Dendritic cell treated with granulocyte-macrophage colony-stimulating factor and Interleukin-4, amounts not matched to agents 40 ng/mL and 50 ng/mL, for 4 days (primary cell): ENCODE results near the gene HOXA5.

Source experiments
- H3K27ac Mint-ChIP-seq: one replicate; pipeline ENCODE4 v1.8.0; 2022; ENCODE audit warnings: mild to moderate bottlenecking, mixed read lengths
- H3K27me3 Mint-ChIP-seq: one replicate; pipeline ENCODE4 v1.8.0; 2022; ENCODE audit warnings: mild to moderate bottlenecking, mixed read lengths
- H3K36me3 Mint-ChIP-seq: one replicate; pipeline ENCODE4 v1.8.0; 2022; ENCODE audit warnings: low read depth, mixed read lengths
- H3K4me1 Mint-ChIP-seq: one replicate; pipeline ENCODE4 v1.8.0; 2022; ENCODE audit warnings: low read depth, mixed read lengths
- H3K4me3 Mint-ChIP-seq: one replicate; pipeline ENCODE4 v1.8.0; 2022; ENCODE audit warnings: mild to moderate bottlenecking, moderate library complexity, mixed read lengths
- H3K9me3 Mint-ChIP-seq: one replicate; pipeline ENCODE4 v1.8.0; 2022; ENCODE audit warnings: mixed read lengths
- intact Hi-C: fragments of 100-400 bp; cut with micrococcal nuclease; formaldehyde crosslinking; loops from one replicate; pipeline ENCODE4 v1.15.0; 2022

HOXA5 gene

DNA sequence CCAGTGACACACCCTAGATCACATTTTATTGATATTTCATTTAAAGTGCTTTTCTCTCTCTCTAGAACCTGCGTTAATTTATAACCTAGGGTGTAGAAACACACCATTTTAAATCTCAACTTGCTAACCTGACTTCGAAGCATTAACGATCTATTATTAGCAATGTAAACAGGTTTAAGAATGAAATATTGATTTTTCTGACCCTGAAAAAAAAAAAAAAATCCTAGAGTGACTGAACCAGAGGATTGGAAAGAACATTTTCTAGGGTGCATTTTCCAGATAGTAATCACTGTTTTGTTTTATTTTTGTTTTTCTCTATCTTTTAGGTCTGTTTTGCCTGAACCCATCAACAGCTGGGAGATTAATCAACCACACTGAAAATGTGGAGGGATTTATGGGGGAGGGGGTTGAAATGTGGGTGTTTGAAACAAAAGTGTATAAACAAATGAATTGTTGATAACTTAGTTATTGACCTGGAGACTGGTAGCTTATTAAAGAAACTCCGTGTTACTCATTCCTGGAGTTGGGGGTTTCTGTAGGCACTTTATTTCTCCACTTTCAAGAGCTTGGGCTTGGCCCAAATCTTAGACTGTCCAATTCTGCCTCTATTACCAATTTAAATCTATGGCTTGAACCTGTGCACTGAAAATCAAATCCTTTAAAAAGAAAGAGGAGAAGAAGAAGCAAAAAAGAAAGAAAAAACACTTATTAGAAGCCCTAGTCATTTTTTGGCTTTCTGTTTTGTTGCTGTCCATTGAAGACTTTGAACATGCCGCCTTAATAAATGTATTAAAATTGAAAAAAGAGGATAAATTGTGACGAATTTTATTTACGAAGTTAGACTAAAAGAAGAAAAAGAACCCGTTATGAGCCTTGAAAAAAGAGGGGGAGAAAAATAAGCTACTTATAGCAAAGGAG, 43.8 kb downstream of the HOXA5 start:
- H3K4me3 Mint-ChIP-seq = no peak overlapping the region

GRCh38 chr7:27098578-27099451, 44.7 kb downstream of the HOXA5 start:
- H3K4me1 Mint-ChIP-seq = peaks cover 87% of the 10 kb centered on the region
- H3K4me3 Mint-ChIP-seq = peak overlapping the region; percentile 91
- H3K27ac Mint-ChIP-seq = peak overlapping the region; percentile 95

More for the DNA sequence above, 43.8 kb downstream of the HOXA5 start:
- Mint-ChIP-seq H3K27ac (no peak overlapping the region), H3K9me3 (no peaks in the 10 kb centered on the region), H3K27me3 (peaks cover 84% of the 10 kb centered on the region), H3K4me1 (peaks cover 85% of the 10 kb centered on the region), H3K36me3 (peaks cover 71% of the 10 kb centered on the region)
- intact Hi-C loops = loop anchor here (10.0 kb wide), 2 partner anchors 55 to 1235 kb away; partner anchors contain the start of genes HOXA3 and HOXA7

GRCh38 chr7:27097686-27098577, 45.5 kb downstream of the HOXA5 start:
- H3K27me3 Mint-ChIP-seq = peaks cover 84% of the 10 kb centered on the region

More at GRCh38 chr7:27098578-27099451, 44.7 kb downstream of the HOXA5 start:
- Mint-ChIP-seq H3K9me3 (no peaks in the 10 kb centered on the region), H3K27me3 (peaks cover 84% of the 10 kb centered on the region), H3K36me3 (peaks cover 71% of the 10 kb centered on the region)
- intact Hi-C loops = loop anchor here (10.0 kb wide), 2 partner anchors 56 to 1234 kb away; partner anchors contain the start of genes HOXA3 and HOXA7

DNA sequence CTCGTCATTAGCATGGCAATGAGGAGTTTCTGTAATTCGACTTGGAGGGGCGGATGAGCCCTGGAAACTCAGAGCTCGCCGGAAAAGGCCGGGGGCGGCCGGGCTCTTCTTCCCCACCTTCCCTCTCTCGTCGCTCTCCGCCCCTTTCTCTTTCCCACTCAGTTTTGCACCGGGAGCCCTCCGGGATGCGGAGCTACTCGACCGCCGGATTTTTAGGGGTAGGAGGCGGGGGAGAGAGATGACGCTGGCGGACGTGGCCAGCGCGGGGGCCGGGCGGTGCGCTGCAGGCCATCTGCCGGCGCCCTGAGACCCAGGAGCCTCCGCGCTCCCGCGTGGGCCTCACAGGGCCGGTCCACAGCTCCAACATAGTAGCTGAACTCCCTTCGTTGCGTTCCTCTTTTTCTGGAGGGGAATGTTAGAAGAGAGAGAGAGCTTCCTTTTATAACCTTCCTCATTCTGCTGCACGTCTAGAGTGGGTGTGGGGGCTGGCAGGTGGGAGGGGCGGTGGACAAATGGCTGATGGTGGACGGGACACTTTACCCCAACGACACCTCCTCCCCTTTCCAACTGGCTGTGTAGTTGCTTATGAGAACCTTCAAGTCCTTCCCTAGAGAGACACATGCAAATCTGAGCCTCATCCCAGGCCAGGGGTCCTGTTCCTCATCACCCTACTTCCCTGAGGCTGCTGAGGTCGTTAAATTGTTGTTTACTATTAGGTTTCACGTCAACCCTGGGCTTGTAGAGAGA, 46.5 kb downstream of the HOXA5 start:
- Mint-ChIP-seq H3K4me1 (peaks cover 75% of the 10 kb centered on the region), H3K4me3 (peak overlapping the region; percentile 91), H3K27me3 (peaks cover 84% of the 10 kb centered on the region), H3K9me3 (no peaks in the 10 kb centered on the region), H3K27ac (peak overlapping the region; percentile 95), H3K36me3 (peaks cover 63% of the 10 kb centered on the region)
- intact Hi-C loops = loop anchor here (1.0 to 10.0 kb wide), 5 partner anchors 33 to 1232 kb away; partner anchors contain the start of genes HOXA3, HOXA4, HOXA7 and SKAP2

More at GRCh38 chr7:27097686-27098577, 45.5 kb downstream of the HOXA5 start:
- Mint-ChIP-seq H3K4me3 (peak overlapping the region; percentile 91), H3K9me3 (no peaks in the 10 kb centered on the region), H3K36me3 (peaks cover 64% of the 10 kb centered on the region), H3K27ac (peak overlapping the region; percentile 95), H3K4me1 (peaks cover 78% of the 10 kb centered on the region)
- intact Hi-C loops = loop anchor here (1.0 to 10.0 kb wide), 5 partner anchors 32 to 1233 kb away; partner anchors contain the start of genes HOXA3, HOXA4, HOXA7 and SKAP2

- Mint-ChIP-seq H3K9me3 (no peaks in the 10 kb centered on the region), H3K4me1 (peaks cover 70% of the 10 kb centered on the region), H3K4me3 (peak within 1 kb of the TSS; percentile 91), H3K36me3 (peaks cover 55% of the 10 kb centered on the region), H3K27ac (peak within 1 kb of the TSS; percentile 95), H3K27me3 (peaks cover 84% of the 10 kb centered on the region)
- intact Hi-C loops = loop anchor here (2.0 to 10.0 kb wide), 4 partner anchors 59 to 1231 kb away; partner anchors contain the start of genes HOXA3, HOXA7 and SKAP2
Measured at GRCh38 chr7:27095897-27096767, 47.3 kb downstream of the HOXA5 start, which contains the start of gene HOXA1. HOXA1 (minus strand) TSS chr7:27096000; CDS start chr7:27095912, 88 bp downstream.

DNA sequence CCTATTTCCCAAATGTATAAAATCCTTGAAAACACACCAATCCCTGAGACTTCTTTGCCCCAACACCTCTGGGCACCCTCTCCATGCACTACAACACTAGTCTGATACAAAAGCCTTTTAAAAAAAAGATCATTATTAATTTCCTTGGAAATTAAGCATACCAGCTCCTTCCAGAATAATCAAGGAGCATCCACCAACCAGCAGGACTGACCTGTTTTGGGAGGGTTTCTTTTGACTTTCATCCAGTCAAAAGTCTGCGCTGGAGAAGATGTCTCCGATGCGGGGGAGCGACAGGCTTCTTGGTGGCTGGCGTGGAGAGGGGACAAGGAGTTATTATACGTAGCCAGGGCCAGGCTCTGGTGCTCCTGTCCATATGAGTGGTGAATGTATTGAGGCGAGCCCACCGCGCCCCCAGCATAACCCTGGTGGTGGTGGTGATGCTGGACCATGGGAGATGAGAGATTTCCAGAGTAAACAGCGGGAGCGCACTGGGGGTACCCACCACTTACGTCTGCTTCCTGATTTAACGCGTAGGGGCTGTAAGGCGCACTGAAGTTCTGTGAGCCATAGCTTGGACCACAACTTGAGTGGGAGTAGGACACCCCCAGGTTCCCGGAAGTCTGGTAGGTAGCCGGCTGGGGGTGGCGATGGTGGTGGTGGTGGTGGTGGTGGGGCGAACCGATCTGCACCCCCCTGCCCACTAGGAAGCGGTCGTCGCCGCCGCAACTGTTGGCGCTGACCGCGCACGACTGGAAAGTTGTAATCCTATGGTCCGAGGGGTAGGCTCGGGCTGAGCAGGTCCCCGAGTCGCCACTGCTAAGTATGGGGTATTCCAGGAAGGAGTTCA, 48.2 kb downstream of the HOXA5 start:
- Mint-ChIP-seq H3K27ac (peak overlapping the region; percentile 95), H3K9me3 (no peaks in the 10 kb centered on the region), H3K27me3 (peaks cover 84% of the 10 kb centered on the region), H3K36me3 (peaks cover 46% of the 10 kb centered on the region), H3K4me3 (peak overlapping the region; percentile 91), H3K4me1 (peaks cover 61% of the 10 kb centered on the region)
- intact Hi-C loops = loop anchor here (10.0 kb wide), 2 partner anchors 60 to 1230 kb away; partner anchors contain the start of genes HOXA3 and HOXA7

DNA sequence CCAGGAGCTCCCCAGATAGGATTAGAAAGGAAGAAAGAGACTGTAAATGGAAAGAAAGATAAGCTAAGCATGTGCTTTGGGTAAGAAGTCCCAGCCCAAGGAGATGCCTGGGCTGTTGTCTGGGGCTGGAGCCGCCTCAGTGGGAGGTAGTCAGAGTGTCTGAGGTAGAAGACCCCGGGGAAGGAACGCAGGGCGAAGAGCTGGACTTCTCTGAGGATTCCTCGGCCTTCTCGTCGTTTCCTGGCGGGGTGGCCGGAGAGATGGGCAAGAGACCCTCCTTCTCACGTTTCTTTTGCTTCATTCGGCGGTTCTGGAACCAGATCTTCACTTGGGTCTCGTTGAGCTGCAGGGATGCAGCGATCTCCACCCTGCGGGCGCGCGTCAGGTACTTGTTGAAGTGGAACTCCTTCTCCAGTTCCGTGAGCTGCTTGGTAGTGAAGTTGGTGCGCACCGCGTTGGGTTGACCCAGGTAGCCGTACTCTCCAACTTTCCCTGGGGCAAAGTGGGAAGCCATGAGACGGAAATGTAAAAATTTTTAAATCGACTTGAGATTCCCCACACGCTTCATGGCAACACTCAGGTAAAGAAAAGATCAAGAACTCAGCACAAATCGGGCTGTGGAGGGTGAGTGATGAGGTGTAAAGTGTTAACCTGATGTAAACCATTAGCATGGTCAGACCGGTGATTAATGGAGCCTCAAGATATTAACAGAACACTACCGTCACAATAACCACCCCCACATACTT, 49.0 kb downstream of the HOXA5 start:
- Mint-ChIP-seq H3K27me3 (peaks cover 82% of the 10 kb centered on the region), H3K4me1 (peaks cover 54% of the 10 kb centered on the region), H3K36me3 (peaks cover 38% of the 10 kb centered on the region), H3K4me3 (no peak overlapping the region), H3K9me3 (no peaks in the 10 kb centered on the region), H3K27ac (no peak overlapping the region)
- intact Hi-C loops = loop anchor here (10.0 kb wide), 2 partner anchors 60 to 1230 kb away; partner anchors contain the start of genes HOXA3 and HOXA7

DNA sequence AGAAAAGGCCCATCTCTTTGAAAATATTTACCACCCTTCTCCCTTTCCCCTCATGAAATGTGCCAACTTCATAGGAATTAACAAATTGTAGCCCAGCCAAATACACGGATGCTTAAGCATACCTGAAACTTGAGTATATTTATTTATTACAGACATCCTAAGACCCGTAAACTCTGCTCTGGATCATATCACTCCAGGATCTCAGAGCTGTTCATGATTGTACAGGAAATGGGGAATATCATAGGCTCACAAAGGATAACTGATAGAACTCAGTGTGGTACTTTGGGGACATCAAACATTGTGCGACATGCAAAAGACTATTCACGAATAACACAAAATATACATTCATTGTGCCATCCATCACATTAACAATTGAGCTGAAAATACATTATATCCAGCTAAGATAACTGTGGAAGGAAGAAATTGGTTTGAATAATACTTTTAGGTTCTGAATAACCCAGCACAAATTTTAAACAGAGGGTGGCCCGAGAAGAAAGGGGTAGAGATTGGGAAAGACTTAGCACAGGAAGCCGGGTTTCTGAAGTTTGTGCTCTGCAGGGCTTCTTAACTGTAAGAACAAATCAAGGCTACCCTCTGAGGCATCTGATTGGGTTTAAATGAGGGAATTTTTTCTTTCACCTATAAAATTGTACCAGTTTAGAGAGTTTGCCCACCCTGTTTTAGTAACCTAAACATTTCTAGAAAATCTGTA, 50.1 kb downstream of the HOXA5 start:
- peaks cover 43% of the 10 kb centered on the region for H3K4me1 Mint-ChIP-seq
- H3K27ac Mint-ChIP-seq = no peak overlapping the region
- no peak overlapping the region for H3K4me3 Mint-ChIP-seq
- intact Hi-C loops = loop anchor here (10.0 kb wide), 2 partner anchors 61 to 1229 kb away; partner anchors contain the start of genes HOXA3 and HOXA7
- peaks cover 82% of the 10 kb centered on the region for H3K27me3 Mint-ChIP-seq
- H3K9me3 Mint-ChIP-seq = no peaks in the 10 kb centered on the region
- peaks cover 27% of the 10 kb centered on the region for H3K36me3 Mint-ChIP-seq

- Mint-ChIP-seq H3K9me3 (no peaks in the 10 kb centered on the region), H3K36me3 (peaks cover 21% of the 10 kb centered on the region), H3K4me3 (no peak overlapping the region), H3K27me3 (peaks cover 83% of the 10 kb centered on the region), H3K4me1 (peaks cover 42% of the 10 kb centered on the region), H3K27ac (no peak overlapping the region)
- intact Hi-C loops = loop anchor here (10.0 kb wide), 2 partner anchors 62 to 1228 kb away; partner anchors contain the start of genes HOXA3 and HOXA7
Measured at GRCh38 chr7:27092819-27093110, 50.7 kb downstream of the HOXA5 start.
